NB4 (cell line): Measurements from ENCODE around the gene TXNRD2.
A peak's percentile ranks its signal among the peaks of the same experiment; 100 is the strongest.
"Not testable (repeated sequence)": the region's sequence is repeated elsewhere in the genome, so short reads cannot be mapped to it uniquely, and the experiment has no call there.

Experiments used
- DNase-seq: peaks from one replicate; pipeline ENCODE4 v3.0.0; 2010; ENCODE audit warnings: low read depth
- H3K4me3 ChIP-seq: one replicate; pipeline ENCODE4 v1.5.1; 2011; ENCODE audit warnings: mild to moderate bottlenecking, low read depth, low read length, moderate library complexity
- MYC ChIP-seq: IDR thresholded peaks from 2 replicates; pipeline ENCODE4 v1.6.1; 2011; ENCODE audit warnings: low read depth, low read length
- POLR2A ChIP-seq: IDR thresholded peaks from 2 replicates; pipeline ENCODE4 v1.6.1; 2011; ENCODE audit warnings: mild to moderate bottlenecking; ENCODE audit not compliant: insufficient read length; ENCODE audit errors: extremely low read depth
- TF ChIP-seq, protein P1 (sequence below): IDR thresholded peaks from one replicate; pipeline ENCODE4 v1.5.1; 2012; ENCODE audit warnings: low read depth, low read length
- TF ChIP-seq, protein P2 (sequence below): IDR thresholded peaks from 2 replicates; pipeline ENCODE4 v1.6.1; 2011; ENCODE audit warnings: low read depth, low read length

The TXNRD2 gene

DNA sequence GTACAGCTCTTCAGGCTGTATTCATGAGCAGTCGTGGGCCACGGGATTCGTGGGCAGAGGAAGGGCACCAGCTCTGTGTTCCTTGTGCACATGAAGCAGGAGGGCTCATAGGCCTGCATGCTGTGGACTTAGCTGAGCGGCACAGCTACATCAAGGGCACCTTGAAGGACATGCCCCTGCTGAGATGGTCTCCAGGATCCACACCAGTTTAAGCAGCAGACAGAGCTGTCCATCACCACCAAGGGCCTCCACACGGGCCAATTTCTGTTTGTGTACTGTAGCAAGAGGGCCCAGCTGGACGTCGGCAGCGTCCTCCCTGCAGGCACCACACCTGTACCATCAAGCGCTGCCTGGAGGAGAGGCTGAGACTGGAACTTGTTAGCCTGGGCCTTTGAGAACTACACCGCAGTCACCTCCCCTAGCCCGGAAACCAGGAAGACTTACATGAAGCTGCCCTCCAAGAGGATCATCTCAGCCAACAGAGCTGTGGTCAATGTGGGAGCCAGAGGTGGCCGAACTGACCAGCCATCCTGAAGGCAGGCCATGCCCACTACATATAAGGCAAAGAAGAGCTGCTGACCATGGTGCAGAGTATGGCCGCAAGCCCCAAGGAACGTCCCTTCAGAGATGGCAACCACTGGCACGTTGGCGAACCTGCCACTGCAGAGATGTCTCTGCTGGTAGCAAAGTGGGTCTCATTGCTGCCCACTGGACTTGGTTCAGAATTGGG is 54.2 kb downstream of the TXNRD2 start:
- no peak for DNase-seq
- no peak overlapping the region for H3K4me3 ChIP-seq
- TF ChIP-seq, protein P1, sequence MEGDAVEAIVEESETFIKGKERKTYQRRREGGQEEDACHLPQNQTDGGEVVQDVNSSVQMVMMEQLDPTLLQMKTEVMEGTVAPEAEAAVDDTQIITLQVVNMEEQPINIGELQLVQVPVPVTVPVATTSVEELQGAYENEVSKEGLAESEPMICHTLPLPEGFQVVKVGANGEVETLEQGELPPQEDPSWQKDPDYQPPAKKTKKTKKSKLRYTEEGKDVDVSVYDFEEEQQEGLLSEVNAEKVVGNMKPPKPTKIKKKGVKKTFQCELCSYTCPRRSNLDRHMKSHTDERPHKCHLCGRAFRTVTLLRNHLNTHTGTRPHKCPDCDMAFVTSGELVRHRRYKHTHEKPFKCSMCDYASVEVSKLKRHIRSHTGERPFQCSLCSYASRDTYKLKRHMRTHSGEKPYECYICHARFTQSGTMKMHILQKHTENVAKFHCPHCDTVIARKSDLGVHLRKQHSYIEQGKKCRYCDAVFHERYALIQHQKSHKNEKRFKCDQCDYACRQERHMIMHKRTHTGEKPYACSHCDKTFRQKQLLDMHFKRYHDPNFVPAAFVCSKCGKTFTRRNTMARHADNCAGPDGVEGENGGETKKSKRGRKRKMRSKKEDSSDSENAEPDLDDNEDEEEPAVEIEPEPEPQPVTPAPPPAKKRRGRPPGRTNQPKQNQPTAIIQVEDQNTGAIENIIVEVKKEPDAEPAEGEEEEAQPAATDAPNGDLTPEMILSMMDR, result no peak
- TF ChIP-seq MYC (no peak), POLR2A (no peak)
- TF ChIP-seq, protein P2, sequence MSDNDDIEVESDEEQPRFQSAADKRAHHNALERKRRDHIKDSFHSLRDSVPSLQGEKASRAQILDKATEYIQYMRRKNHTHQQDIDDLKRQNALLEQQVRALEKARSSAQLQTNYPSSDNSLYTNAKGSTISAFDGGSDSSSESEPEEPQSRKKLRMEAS, result no peak

DNA sequence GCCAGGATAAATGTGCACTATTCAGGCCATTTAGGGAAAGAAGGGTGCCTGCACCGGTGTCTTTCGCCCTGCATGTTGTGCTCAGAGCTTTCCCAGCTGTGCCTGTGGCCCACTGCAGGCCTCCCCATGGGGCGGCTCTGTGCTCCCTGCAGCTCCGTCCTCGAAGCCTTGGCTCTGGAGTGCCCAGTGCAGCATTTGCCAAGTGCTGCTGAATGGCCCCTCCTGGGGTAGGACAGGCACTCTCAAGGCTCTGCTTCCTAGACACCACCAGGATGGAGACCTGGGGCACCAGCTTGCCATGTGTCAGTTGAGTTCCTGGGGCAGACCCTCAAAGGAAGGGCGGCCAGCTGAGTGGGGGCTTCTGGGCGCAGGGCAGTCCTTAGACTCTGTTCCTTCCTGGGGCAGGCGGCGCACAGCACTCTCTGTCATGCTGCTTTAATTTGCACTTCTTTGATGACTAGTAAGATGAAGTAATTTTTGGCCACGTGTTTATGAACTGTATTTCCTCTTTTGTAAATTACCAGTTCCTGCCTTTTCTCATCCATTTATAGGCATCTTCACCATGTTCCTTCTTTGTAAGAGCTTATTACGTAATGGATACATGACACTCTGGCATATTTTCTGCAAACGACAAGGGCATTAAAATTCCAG is 54.9 kb downstream of the TXNRD2 start:
- TF ChIP-seq, protein P1, result no peak
- TF ChIP-seq, protein P2, result peak; percentile 99
- TF ChIP-seq POLR2A (peak; percentile 24), MYC (peak; percentile 97)
- DNase-seq, result peak; percentile 93
- H3K4me3 ChIP-seq, result no peak overlapping the region

DNA sequence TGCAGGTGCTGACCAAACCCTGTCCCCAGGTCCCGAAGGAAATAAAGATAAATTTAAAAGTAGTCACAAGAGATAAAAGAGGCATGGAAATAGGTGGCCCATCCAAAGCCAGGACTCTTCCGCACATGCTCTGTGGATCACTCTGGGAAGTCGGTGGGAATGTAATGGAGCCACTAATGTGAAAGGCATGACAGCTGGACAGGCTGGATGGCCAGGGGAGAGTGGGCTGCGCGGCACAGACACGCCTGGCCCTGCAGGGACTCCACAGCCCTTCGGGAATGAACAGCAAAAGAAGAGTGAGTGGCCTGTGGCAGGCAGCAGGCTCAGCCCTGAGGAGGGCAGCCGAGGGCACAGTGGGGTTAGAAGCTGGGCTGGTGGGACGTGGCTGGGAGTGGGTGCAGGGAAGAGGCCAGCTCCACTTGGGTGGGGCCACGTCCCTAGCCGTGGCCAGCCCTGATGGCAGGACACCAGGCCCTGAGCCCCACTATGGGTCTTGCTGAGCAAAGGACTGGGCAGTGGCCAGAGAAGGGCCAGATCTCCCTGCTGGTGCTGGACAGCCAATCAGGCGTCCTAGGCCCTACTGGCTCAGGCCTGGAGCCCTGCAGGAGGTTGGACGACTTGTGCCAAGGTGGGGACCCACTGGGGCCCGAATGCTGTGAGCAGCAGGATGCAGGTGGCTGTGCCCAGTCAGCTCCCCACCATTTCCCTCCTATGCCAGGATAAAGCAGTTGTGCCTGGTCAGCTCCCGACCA is 55.6 kb downstream of the TXNRD2 start:
- TF ChIP-seq, protein P1, result no peak
- TF ChIP-seq POLR2A, result no peak
- TF ChIP-seq MYC, result no peak
- TF ChIP-seq, protein P2, result no peak
- H3K4me3 ChIP-seq, result no peak overlapping the region
- DNase-seq, result no peak

DNA sequence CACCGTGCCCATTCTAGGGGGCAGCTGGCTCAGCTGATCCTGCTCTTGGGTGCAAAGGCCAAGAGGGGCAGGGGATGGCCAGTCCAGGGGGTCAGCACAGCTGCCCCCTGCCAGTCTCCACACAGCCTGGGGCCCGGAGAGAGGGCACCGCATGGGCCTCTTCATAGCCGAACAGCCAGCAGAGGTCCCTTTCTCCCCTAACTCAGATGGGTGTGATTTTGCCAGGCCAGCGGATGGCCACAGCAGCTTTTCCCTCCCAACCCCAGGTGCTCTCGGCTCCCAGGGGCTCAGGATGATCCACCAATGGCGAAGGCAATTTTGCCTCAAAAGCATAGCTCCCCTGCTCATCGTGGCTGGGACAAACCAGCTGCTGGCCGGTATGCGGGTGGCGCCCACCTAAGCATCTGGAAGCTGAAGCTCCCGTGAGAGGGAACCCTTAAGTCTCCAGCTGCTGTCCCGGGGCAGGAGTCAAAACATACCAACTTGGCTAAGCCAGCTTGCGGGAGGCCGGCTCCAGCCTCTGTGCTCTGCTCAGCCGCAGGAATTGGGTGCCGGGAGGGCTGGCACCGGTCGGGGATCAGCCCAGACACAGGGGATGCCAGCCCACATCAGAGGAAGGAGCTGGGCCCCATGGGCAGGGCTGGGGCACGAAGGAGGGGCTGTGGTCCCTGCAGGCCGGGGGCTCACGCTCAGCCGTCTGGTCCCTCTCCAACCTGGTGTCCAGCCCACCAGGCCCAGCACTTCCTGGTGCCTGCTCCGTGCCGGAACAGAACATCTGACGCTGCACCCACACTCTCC is 56.5 kb downstream of the TXNRD2 start:
- TF ChIP-seq POLR2A, result no peak
- TF ChIP-seq, protein P1, result no peak
- TF ChIP-seq, protein P2, result no peak
- no peak for TF ChIP-seq MYC
- no peak overlapping the region for H3K4me3 ChIP-seq
- no peak for DNase-seq

DNA sequence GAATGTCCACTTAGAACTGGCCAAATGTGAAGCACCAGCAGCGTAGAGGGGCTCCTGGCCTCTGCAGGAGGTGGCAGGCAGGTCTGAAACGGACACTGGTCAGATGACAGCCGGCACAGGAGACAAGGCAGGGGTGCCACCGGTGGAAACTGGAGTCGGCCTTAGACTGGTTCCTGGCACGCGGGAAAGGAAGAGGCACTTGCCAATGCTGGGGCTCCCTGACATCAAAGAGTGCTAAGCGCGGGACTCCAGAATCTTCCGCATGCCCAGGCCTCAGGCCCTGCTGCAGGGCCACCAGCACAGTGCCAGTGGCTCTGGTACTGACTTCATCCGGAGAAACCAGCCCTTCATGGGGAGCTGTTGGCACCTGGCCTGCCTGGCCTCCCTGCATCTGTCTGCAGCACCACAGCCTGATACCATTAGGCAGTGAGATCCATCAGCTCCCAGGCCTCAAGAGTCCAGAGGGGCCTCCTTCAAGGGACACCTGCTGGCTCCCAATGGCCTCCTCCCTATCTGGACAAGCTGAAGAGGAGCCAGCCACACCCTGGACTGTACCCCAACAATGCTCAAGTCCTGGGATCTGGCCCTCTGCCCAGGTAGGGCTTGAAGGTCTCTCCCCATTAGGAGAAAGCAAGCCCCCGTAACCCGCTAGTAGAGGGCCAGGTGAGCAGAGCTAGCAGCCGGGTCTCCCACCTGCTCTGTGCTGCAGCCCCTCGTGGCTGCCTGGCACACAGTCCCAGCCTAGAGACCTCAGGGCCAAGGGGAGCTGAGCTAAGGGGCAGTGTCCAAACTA is 57.3 kb downstream of the TXNRD2 start:
- DNase-seq, result no peak
- no peak for TF ChIP-seq MYC
- TF ChIP-seq, protein P2, result no peak
- no peak for TF ChIP-seq POLR2A
- TF ChIP-seq, protein P1, result no peak

DNA sequence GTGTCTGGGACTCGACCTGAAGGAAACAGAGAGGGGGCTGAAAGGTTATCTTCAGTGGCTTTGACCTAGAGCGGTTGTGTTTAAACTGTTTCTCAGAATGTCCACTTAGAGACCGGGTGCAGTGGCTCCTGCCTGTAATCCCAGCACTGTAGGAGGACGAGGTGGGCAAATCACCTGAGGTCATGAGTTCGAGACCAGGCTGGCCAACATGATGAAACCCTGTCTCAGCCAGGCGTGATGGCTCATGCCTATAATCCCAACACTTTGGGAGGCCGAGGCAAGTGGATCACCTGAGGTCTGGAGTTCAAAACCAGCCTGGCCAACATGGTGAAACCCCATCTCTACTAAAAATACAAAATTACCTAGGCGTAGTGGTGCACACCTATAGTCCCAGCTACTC is 58.2 kb downstream of the TXNRD2 start:
- H3K4me3 ChIP-seq, DNase-seq: not testable (repeated sequence)

More for the DNA sequence above, 57.3 kb downstream of the TXNRD2 start:
- H3K4me3 ChIP-seq, result no peak overlapping the region
